ENCODE data around the gene CYP2W1. TPM values are rescaled to one million over a fixed set of nuclear protein-coding genes. Genes with fewer than 3 reads are reported as not detected.
"Not testable (repeated sequence)": the region's sequence is repeated elsewhere in the genome, so short reads cannot be mapped to it uniquely, and the experiment has no call there.

The CYP2W1 gene
- total RNA-seq, 1 experiment from 2014 or later = not detected

- no peak for DNase-seq (ENCODE audit: low read depth)
These were observed 13.3 kb downstream of the CYP2W1 start for GRCh38 chr7:996079-996872.

- no peak for DNase-seq (ENCODE audit: low read depth)
These were observed 14.7 kb downstream of the CYP2W1 start for GRCh38 chr7:997404-998395.

DNA sequence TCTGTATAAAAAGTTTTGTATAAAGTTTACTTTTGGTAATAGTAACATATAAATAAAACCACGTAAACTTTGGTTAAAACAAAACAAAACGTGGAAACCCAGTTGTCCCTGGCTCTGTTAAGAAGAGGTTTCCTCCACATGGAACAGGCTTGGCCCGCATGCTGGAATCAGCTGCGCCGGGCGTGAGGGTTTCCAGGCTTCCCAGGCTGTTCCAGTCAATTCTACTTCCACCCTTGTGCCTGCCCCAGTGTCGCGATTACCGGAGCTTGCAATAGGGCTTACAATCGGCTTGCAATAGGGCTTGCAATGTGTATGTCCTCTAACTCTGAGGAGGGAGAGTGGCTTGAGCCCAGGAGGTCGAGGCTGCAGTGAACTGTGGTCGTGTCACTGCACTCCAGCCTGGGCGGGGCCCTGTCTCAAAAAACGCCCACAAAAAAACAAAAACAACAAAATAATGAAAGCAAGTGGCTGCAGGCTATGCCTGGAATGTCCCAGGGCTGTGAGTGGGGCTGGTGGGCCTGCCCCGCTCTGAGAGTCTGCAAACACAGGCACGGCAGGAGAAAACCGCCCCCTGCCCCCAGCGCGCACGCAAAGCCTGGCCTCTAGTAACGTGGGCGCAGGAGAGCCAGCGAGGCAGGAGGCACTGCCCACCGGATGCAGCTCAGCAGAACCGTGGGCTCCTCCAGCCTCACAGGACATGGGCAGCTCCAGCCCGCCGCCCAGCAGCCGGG is 16.3 kb downstream of the CYP2W1 start:
- DNase-seq (ENCODE audit: low read depth) = no peak

DNA sequence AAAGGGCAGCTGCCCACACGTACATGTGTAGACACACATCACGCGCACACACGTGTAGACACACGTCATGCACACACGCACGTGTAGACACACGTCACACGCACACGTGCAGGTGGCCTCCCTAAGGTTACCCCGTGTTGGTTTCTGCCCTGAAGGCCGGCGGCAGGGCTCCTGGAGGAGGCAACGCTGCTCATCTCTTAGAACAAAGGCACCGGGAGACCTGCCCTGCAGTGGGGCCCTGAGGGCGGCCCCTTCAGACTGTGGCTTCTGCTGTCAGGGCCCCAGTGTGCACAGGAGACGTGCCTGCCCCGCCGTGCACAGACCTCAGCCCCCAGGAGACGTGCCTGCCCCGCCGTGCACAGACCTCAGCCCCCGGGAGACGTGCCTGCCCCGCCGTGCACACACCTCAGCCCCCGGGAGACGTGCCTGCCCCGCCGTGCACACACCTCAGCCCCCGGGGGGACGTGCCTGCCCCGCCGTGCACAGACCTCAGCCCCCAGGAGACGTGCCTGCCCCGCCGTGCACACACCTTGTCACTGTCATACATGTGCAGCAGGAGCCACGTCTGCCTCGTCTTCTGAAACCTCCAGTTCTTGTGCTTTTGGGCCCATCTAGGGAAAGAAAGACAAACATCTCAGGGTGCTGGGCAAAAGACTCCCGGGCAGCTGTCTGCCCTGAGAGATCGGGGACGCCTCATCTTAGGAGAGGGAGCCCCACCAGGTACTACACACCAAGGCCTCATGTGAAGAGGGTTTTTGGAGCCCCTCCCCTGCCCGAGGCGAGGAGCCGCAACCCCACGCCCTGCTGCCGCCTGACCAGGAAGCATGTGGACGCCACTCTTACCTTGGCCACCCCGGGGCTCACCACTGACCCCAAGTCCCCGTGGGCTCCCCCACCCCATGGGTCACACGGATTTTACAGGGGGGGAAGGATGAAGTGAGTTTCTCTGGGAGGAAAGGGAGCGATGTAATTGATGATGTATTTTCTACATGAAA is 17.3 kb downstream of the CYP2W1 start:
- DNase-seq (ENCODE audit: low read depth) = no peak

- DNase-seq (ENCODE audit: low read depth) = not testable (repeated sequence)
These were observed 18.2 kb downstream of the CYP2W1 start for GRCh38 chr7:1001069-1001770.

GRCh38 chr7:1002026-1002425 is 19.0 kb downstream of the CYP2W1 start:
- DNase-seq (ENCODE audit: low read depth) = not testable (repeated sequence)

DNA sequence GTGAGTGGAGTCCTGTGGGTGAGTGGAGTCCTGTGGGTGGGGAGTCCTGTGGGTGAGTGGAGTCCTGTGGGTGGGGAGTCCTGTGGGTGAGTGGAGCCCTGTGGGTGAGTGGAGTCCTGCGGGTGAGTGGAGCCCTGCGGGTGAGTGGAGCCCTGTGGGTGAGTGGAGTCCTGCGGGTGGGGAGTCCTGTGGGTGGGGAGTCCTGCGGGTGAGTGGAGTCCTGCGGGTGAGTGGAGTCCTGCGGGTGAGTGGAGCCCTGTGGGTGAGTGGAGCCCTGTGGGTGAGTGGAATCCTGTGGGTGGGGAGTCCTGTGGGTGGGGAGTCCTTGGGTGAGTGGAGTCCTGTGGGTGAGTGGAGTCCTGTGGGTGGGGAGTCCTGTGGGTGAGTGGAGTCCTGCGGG is 19.5 kb downstream of the CYP2W1 start:
- DNase-seq (ENCODE audit: low read depth) = not testable (repeated sequence)

DNA sequence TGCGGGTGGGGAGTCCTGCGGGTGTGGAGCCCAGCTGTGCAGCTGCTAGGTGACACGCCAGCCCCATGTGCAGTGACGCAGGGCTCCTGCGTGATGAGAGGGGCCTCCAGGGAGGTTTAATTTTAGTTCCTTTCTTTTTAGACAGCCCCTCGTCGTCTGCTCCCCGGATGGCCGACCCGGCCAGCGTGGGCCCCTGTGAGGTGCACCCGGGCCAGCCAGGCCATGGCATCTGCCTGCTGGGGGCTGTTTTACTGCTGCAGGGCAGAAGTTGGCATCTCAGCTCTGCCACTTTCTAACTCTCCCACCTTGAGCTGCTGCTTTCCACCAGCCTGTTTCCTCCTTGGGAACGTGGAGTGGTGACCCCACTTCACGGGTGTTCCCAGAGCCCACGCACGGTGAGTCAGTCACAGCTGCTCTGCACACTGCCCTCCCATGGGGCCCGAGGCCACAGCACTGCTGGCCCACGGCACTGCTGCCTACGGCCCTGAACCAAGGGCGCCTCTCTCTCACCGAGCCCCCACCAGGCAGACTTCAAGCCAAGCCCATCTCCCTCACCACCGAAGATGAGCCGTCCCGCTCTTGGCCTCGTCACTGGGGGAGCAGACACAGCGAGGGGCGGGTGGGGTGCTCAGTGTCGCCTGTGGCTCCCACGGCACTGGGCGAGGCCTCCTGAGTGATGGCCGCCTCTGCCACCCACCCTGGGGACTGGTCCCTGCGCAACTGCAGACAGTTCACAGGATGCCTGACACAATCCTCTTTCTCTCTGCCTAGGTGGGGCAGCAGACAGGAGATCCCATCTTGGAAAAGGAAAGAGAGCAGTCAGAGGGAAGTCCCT is 21.3 kb downstream of the CYP2W1 start:
- no peak for DNase-seq (ENCODE audit: low read depth)

DNA sequence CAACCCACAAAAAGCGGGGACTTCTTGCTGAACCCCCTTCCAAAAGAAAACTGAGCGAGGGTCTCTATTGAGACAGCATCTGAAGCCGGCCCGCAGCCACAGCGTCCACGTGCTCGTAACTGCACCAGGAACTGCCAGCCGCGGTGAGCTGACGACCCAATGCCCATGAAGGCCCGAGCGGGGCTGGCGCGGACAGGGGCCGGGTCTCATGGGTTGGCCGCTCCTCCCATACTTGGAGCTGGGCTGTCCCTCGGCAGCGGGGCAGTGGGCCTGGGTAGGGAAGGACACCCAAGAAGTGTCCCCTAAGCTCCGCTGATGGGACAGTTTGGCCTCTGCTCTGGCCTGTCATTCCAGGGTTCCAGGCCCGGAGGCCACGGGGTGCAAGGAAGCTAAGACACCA is 22.3 kb downstream of the CYP2W1 start:
- no peak for DNase-seq (ENCODE audit: low read depth)

GRCh38 chr7:1007901-1008300 is 24.9 kb downstream of the CYP2W1 start:
- no peak for DNase-seq (ENCODE audit: low read depth)

- DNase-seq (ENCODE audit: low read depth) = no peak
These were observed 25.9 kb downstream of the CYP2W1 start for GRCh38 chr7:1008733-1009363.

- DNase-seq (ENCODE audit: low read depth) = no peak
These were observed 26.8 kb downstream of the CYP2W1 start for GRCh38 chr7:1009747-1010146.

DNA sequence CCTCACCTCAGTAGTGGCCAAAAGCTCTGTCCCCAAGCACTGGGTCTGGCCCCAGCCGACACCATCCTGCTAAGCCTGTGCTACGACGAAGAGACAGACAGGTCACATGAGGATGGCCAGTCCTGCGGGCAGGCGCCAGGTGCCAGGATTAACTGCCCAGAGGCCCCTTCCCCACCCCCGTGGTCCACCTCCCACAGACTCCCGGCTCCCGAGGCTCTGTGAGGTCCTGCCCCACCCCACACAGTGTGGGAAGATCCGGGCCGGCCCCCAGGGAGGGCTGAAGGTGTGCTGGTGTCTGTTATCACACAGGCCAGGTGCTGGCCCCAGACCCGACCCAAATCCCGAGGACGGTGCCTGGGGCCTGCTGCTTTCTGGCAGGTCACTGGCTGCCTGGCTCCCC is 27.2 kb downstream of the CYP2W1 start:
- DNase-seq (ENCODE audit: low read depth) = no peak

- no peak for DNase-seq (ENCODE audit: low read depth)
These were observed 28.5 kb downstream of the CYP2W1 start for GRCh38 chr7:1011297-1012003.

DNA sequence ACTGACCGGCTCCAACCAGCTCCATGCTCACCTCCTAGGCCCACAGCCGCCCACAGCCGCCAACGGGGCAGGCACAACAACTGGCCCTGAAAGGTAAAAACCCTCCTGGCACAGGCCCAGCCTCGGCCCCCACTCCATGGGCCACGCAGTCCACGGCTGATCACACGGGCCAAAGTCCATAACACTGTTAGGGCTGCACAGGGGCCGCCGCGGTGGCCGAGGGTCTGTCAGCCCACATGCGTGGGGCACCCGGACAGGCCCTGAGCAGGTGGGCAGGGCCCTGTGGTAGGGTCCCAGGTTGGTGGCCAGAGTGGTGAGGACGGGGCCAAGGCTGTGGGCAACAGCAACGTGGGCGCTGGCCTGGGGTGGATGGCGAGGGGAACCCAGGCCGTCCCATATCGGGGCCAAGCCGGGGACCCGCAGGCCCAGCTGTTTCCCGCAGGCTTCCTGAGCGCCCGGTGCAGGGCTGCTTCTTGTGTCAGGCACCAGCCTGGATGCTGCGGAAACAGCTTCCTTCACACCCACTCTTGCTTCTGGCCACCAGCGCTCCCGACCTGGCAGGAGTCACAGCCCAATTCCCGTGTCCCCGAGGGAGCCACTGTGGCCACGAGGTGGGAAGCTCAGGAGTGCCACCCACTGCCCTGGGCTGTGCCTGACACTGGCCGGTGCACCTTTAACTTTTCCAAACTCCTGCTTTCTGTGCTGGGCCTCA is 29.2 kb downstream of the CYP2W1 start:
- no peak for DNase-seq (ENCODE audit: low read depth)

DNA sequence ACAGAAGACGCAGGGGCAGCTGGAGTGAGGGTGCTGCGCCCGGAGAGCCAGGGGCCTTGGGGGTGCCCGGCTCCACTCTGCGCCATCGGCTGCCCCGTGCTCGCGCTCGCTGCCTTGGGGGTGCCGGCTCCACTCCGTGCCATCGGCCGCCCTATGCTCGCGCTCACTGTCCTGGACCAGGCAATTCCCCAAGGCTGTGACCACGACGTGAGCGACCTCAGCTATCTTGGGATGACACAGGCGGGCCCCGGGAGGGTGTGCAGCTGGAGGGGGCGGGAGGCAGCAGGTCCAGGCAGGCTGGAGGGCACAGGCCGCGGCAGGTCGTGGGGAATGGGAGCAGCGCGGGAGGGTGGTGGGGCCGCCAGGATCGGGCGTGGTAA is 29.7 kb downstream of the CYP2W1 start:
- DNase-seq (ENCODE audit: low read depth) = no peak

GRCh38 chr7:1013581-1013980 is 30.6 kb downstream of the CYP2W1 start:
- DNase-seq (ENCODE audit: low read depth) = no peak
